ENCODE data around the gene INTS6. TPM values are rescaled to one million over a fixed set of nuclear protein-coding genes. Genes with fewer than 3 reads are reported as not detected.

The INTS6 gene
- total RNA-seq, 1 experiment from 2014 or later, result 27.2 TPM

GRCh38 chr13:51343475-51343874 lies 109.4 kb downstream of the INTS6 start:
- TF ChIP-seq ETV6 (CRISPR knock-in tag; IDR thresholded peaks at IDR 0.05) (no peak), ZNF532 (CRISPR knock-in tag; IDR thresholded peaks at IDR 0.05; ENCODE audit: borderline replicate concordance) (no peak), ATF3 (CRISPR knock-in tag; conservative IDR thresholded peaks at IDR 0.05) (no peak), AFF4 (CRISPR knock-in tag; IDR thresholded peaks at IDR 0.05; ENCODE audit: borderline replicate concordance) (no peak), ZNF423 (CRISPR knock-in tag; IDR thresholded peaks at IDR 0.05) (no peak), IRF2 (CRISPR knock-in tag; IDR thresholded peaks at IDR 0.05; ENCODE audit: borderline replicate concordance, low read depth) (no peak), ZNF396 (CRISPR knock-in tag; IDR thresholded peaks at IDR 0.05; ENCODE audit: borderline replicate concordance) (no peak), ATF2 (CRISPR knock-in tag; IDR thresholded peaks at IDR 0.05; ENCODE audit: borderline replicate concordance, low read depth) (no peak), ZNF317 (CRISPR knock-in tag; IDR thresholded peaks at IDR 0.05; ENCODE audit: borderline replicate concordance, low read depth) (no peak), MYBL2 (CRISPR knock-in tag; IDR thresholded peaks at IDR 0.05) (no peak), OVOL2 (CRISPR knock-in tag; IDR thresholded peaks at IDR 0.05; ENCODE audit: borderline replicate concordance) (no peak), SP1 (CRISPR knock-in tag; conservative IDR thresholded peaks at IDR 0.05) (no peak), RORB (CRISPR knock-in tag; IDR thresholded peaks at IDR 0.05) (no peak), ZNF263 (CRISPR knock-in tag; IDR thresholded peaks at IDR 0.05; ENCODE audit: low read depth) (no peak), AR (CRISPR knock-in tag; IDR thresholded peaks at IDR 0.05) (no peak)
- CTCF ChIA-PET, result interaction anchor here (1.1 kb wide), 1 partner anchor 425 kb away, joined by 3 read pairs; no protein-coding TSS in a partner anchor
- no peak overlapping the region for H3K27ac Mint-ChIP-seq
- no peaks in the 10 kb centered on the region for H3K36me3 Mint-ChIP-seq
- DNase-seq (ENCODE audit: low spot score) (no peak), ATAC-seq (no peak)
- H3K4me1 Mint-ChIP-seq, result peaks cover 42% of the 10 kb centered on the region
- no peak overlapping the region for H3K4me3 Mint-ChIP-seq
- no peaks in the 10 kb centered on the region for H3K9me3 Mint-ChIP-seq
- POLR2A ChIA-PET, result no interaction called here
- no peaks in the 10 kb centered on the region for H3K27me3 Mint-ChIP-seq (ENCODE audit: low read depth)
